Thoracic aorta (tissue), 2 donors: Measurements from ENCODE around the gene CILP2. TPM values are rescaled to one million over a fixed set of nuclear protein-coding genes. Genes with fewer than 3 reads are reported as not detected.
A peak's percentile ranks its signal among the peaks of the same experiment; 100 is the strongest.

ENCODE experiments used
- ATAC-seq: fragments of 150-250 bp; one replicate; pipeline ENCODE4 v1.8.0; 2017; ENCODE audit warnings: low read depth; ENCODE audit not compliant: insufficient number of reproducible peaks, low FRiP score
- DNase-seq: peaks from one replicate; pipeline ENCODE4 v3.0.0-alpha.2; 2020; ENCODE audit warnings: low spot score
- H3K27ac ChIP-seq, 2 donors: fragments of 200-600 bp; sonication (generic); 1 replicate in 1 of 2; 2 replicates in 1 of 2; pipeline ENCODE4 v1.5.1; 2016; ENCODE audit warnings: mild to moderate bottlenecking in 2 of 2, moderate library complexity in 2 of 2
- H3K27me3 ChIP-seq: fragments of 200-600 bp; sonication (generic); replicated peaks from 2 replicates; pipeline ENCODE4 v1.6.0; 2016; ENCODE audit warnings: mild to moderate bottlenecking; ENCODE audit not compliant: insufficient read depth
- H3K36me3 ChIP-seq: fragments of 200-600 bp; sonication (generic); one replicate; pipeline ENCODE4 v1.5.1; 2016
- H3K4me1 ChIP-seq, 2 donors: fragments of 200-600 bp; sonication (generic); 1 replicate in 1 of 2; 2 replicates in 1 of 2; pipeline versions ENCODE4 v1.5.1 to v1.6.0; 2016; ENCODE audit warnings: low read depth in 2 of 2, mild to moderate bottlenecking in 1 of 2; ENCODE audit not compliant: control insufficient read depth in 1 of 2
- H3K4me3 ChIP-seq: fragments of 200-600 bp; sonication (generic); 2 replicates; pipeline ENCODE4 v1.5.1; 2016; ENCODE audit warnings: mild to moderate bottlenecking
- H3K9me3 ChIP-seq: fragments of 200-600 bp; sonication (generic); 2 replicates; pipeline ENCODE4 v1.5.1; 2016
- CTCF ChIP-seq: fragments of 200-600 bp; sonication (generic); IDR thresholded peaks from one replicate; pipeline ENCODE4 v1.5.1; 2019; ENCODE audit warnings: antibody characterized with exemption
- total RNA-seq, 2 donors: library from RNA; depleted of rRNA; stranded (reverse); fragments of >200 nt; gene quantifications; one replicate each; pipeline versions ENCODE4 v1.1.0 to v1.2.3, GENCODE V29; 2016

CILP2 gene
- total RNA-seq, 2 donors from 2014 or later: 0.81 to 1.5 TPM

GRCh38 chr19:19539698-19540063 lies 1.6 kb downstream of the CILP2 start:
- no peaks in the 10 kb centered on the region for H3K27me3 ChIP-seq
- no peak overlapping the region for H3K27ac ChIP-seq
- H3K9me3 ChIP-seq: no peaks in the 10 kb centered on the region
- H3K4me1 ChIP-seq: peaks cover 4 to 32% of the 10 kb centered on the region in 2 donors
- no peak overlapping the region for H3K4me3 ChIP-seq
- ATAC-seq (no peak), DNase-seq (no peak)
- no peaks in the 10 kb centered on the region for H3K36me3 ChIP-seq
- no peak for TF ChIP-seq CTCF

GRCh38 chr19:19540064-19540714 lies 2.1 kb downstream of the CILP2 start:
- TF ChIP-seq CTCF: no peak
- H3K4me1 ChIP-seq: peaks cover 4 to 32% of the 10 kb centered on the region in 2 donors
- no peaks in the 10 kb centered on the region for H3K9me3 ChIP-seq
- peak overlapping the region in 1 of 2 donors; percentile 37 for H3K27ac ChIP-seq
- peak overlapping the region; percentile 43 for H3K4me3 ChIP-seq
- DNase-seq: no peak
- ATAC-seq: no peak
- no peaks in the 10 kb centered on the region for H3K36me3 ChIP-seq
- no peaks in the 10 kb centered on the region for H3K27me3 ChIP-seq

GRCh38 chr19:19540715-19541515 lies 2.9 kb downstream of the CILP2 start:
- peak overlapping the region in 1 of 2 donors; percentile 37 for H3K27ac ChIP-seq
- peaks cover 4 to 32% of the 10 kb centered on the region in 2 donors for H3K4me1 ChIP-seq
- H3K4me3 ChIP-seq: peak overlapping the region; percentile 43
- no peak for TF ChIP-seq CTCF
- ATAC-seq (no peak), DNase-seq (no peak)
- no peaks in the 10 kb centered on the region for H3K36me3 ChIP-seq
- no peaks in the 10 kb centered on the region for H3K27me3 ChIP-seq
- H3K9me3 ChIP-seq: no peaks in the 10 kb centered on the region

GRCh38 chr19:19541616-19542015 lies 3.6 kb downstream of the CILP2 start:
- no peak for DNase-seq
- ATAC-seq: no peak
- Histone ChIP-seq H3K4me1 (peaks cover 4 to 32% of the 10 kb centered on the region in 2 donors), H3K27me3 (no peaks in the 10 kb centered on the region), H3K27ac (no peak overlapping the region), H3K9me3 (no peaks in the 10 kb centered on the region), H3K4me3 (no peak overlapping the region), H3K36me3 (no peaks in the 10 kb centered on the region)
- no peak for TF ChIP-seq CTCF

GRCh38 chr19:19542507-19542906 lies 4.4 kb downstream of the CILP2 start:
- H3K36me3 ChIP-seq: no peaks in the 10 kb centered on the region
- DNase-seq: no peak
- no peak for TF ChIP-seq CTCF
- no peak overlapping the region for H3K4me3 ChIP-seq
- no peaks in the 10 kb centered on the region for H3K27me3 ChIP-seq
- no peaks in the 10 kb centered on the region for H3K9me3 ChIP-seq
- H3K27ac ChIP-seq: no peak overlapping the region
- ATAC-seq: no peak
- H3K4me1 ChIP-seq: peaks cover 4 to 29% of the 10 kb centered on the region in 2 donors
